ENCODE data around the gene INVS.

Gene INVS

GRCh38 chr9:100277166-100277979 lies 178.3 kb downstream of the INVS start:
- DNase-seq (ENCODE audit: low read depth in 2 of 2) = no peak

DNA sequence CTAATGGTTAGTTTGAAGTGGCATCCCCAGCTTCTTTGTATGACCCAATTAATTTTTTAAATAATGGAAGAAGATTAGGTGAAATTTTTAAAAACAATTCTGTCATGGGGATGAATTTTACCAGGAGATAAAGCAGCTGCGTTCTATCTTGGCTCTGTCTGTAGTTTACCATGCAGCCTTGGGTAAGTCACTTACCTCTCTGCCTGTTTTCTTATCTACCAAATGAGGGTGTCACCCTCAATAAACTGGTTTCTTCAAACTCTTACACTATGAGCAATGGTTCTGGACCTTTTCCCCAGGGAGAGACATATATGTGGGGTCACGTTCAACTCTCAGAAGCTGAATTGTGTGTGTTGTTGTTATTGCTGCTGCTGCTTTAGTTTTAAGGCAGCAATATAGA lies 182.0 kb downstream of the INVS start:
- no peak for DNase-seq (ENCODE audit: low read depth in 2 of 2)

- no peak for DNase-seq (ENCODE audit: low read depth in 2 of 2)
Observed at GRCh38 chr9:100281676-100282387, 182.8 kb downstream of the INVS start.

DNA sequence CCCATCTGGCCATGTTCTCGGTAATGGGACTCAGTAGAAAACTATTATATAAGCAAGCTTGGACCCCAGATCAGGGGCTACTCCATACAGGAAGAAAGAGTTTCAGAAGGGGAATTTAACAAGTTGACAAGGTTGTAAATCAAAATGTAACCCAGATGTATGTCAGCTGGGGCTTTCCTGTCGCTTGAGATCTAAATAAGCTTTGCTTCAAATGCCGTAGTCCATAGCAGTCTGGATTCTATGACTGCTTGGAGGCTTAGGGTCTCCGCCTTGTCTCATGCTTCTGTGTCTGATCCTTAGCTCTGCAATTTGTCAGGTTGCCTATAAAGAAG lies 183.3 kb downstream of the INVS start:
- no peak for DNase-seq (ENCODE audit: low read depth in 2 of 2)

DNA sequence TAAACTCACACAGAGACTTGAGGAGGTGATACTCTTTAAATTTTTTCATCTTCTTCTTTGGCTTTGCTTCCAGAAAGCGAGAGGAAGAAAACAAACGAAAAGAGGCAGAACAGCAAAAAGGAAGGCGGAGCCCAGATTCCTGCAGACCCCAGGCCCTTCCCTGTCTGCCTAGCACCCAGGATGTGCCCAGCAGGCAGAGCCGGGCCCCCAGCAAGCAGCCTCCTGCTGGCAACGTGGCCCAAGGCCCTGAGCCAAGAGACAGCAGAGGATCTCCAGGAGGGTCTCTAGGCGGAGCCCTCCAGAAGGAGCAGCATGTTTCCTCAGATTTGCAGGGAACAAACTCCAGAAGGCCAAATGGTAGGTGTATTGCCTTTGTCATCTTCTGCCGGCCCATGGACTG lies 185.2 kb downstream of the INVS start:
- DNase-seq (ENCODE audit: low read depth in 2 of 2) = no peak

DNA sequence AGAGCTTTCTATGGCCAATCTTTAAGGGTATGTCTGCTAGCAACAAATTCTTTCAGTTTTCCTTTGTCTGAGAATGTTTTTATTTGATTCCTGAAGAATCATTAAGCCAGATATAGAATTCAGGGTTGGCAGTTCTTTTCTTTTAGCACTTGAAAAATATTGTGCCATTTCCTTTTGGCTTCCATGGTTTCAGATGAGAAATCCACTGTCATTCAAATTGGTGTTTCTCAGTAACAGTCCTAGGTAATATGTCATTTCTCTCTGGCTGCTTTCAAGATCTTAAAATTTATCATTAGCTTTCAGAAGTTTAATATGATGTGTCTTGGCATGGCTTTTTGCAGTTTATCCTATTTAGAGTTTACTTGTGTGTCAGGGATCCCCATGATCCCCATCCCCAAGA lies 186.0 kb downstream of the INVS start:
- no peak for DNase-seq (ENCODE audit: low read depth in 2 of 2)

DNA sequence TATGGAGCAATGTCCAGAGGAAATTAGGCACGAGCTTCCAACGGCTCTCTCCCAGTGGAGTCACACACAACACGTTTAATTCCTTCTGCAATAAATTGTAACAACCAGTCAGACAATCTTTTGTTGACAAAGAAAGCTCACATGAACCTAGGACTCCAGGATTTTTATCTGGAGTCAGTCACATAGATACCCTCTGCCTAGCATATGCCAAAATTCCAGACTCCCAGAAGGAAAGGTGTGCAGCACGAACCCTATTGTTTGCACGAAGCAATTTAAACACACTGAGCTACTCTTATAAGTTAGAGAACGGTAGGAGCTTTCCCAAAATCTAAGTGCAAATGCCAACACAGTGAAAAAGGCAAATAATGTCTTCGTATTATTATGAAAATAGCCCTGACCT lies 186.6 kb downstream of the INVS start:
- no peak for DNase-seq (ENCODE audit: low read depth in 2 of 2)

GRCh38 chr9:100286257-100286656 lies 187.2 kb downstream of the INVS start:
- no peak for DNase-seq (ENCODE audit: low read depth in 2 of 2)

- no peak for DNase-seq (ENCODE audit: low read depth in 2 of 2)
Observed at GRCh38 chr9:100287186-100287585, 188.1 kb downstream of the INVS start.

DNA sequence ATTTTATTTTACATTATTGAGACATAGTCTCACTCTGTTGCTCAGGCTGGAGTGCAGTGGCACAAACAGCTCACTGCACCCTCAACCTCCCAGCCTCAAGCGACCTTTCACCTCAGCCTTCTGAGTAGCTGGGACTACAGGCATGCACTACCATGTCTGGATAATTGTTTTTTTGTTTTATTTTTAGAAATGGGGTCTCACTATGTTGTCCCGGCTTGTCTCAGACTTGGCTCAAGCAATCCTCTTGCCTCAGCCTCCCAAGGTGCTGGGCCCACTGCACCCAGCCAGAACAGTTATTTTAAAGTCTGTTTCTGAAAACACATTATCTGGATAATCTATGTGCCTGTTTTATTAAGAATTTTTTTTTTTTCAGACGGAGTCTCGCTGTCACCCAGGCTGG lies 191.7 kb downstream of the INVS start:
- no peak for DNase-seq (ENCODE audit: low read depth in 2 of 2)

- DNase-seq (ENCODE audit: low read depth in 2 of 2) = no peak
Observed at GRCh38 chr9:100292414-100292813, 193.4 kb downstream of the INVS start.

DNA sequence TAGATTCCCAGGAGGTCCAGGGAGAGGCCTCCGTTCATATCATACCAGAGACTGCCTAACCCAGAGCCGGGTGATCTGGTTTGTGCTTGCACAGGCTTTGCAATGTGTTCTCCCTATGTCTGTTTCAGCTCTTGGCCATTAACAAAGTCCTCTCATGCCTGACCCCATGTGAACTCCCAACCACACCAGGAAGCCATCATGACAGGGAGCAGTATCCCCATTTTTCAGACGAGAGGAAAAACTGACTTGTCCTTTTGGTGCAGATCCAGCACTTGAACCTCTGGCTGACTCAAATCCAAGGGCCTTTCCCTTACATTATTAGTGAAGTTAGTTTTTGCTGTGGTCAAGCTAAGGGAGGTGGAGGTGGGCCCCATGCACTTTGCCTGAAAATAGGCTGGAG lies 195.3 kb downstream of the INVS start:
- no peak for DNase-seq (ENCODE audit: low read depth in 2 of 2)

GRCh38 chr9:100294806-100295205 lies 195.8 kb downstream of the INVS start:
- DNase-seq (ENCODE audit: low read depth in 2 of 2) = no peak

DNA sequence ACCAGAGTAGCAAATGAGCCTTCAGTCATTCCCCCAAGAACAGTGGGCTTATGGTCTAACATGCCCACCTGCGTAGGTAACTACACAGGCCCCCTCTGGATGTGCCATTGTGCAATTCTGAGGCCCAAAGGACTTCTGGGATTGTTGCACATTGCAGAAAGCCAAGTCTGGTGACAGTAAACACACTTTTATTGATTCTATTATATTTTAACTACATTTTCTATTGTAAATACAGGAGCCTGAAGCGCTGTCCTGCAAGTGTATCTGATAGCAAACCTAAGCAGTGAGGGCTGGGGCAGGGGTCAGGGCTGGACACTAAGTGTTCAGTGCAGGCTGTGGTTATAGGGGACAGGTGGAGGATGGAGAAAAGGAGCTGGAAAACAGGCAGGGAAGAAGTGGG lies 196.2 kb downstream of the INVS start:
- DNase-seq (ENCODE audit: low read depth in 2 of 2) = no peak

DNA sequence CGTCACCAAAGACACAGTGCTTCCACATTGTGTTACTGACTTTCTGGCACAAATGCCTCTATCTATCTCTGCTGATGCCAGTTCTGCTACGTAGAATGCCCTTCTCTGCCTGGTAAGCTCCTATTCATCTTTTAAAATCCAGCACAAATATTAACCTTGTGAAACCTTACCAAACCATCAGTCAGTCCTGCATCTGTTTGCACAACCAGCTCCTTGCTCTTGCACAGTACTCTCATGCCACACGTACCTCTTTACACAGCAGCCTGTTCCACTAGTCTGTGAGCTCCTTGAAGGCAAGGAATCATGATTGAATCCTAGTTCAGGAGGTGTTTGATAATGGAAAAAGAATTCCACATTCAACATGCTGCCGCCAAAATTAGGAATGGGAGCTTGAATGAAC lies 197.4 kb downstream of the INVS start:
- no peak for DNase-seq (ENCODE audit: low read depth in 2 of 2)

DNA sequence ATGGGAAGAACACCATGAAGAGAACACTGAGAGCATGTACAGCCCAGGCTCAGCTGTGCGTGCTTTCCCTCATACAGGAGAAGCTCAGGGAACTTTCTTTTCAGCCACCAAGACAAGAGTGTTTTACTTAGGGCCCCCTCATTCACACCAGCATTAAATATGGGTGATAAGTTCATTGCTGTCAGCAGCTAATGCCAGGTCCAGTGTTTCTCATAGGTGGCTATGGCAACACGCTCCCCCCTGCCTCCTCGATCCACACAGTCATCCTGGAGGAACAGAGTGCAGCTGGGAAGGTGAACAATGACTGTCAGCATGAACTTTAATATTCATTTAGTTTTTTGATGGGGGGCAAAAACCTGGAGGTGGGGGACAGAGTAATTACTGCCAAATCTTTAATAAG lies 199.3 kb downstream of the INVS start:
- DNase-seq (ENCODE audit: low read depth in 2 of 2) = no peak

DNA sequence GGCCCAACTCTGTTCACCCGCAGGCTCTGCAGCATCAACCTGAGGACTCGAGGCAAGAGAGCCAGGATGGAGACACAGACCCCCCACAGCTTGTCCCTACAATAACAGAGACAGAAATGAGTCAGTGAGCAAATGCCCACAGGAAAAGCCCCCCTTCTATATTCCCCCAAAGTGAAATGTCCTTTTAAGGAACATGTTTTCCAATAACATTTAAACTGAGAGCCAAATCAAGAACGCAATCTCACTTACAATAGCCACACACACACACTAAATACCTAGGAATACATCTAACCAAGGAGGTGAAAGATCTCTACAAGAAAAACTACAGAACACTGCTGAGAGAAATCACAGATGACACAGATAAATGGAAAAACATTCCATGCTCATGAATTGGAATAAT lies 204.7 kb downstream of the INVS start:
- DNase-seq (ENCODE audit: low read depth in 2 of 2) = no peak

- no peak for DNase-seq (ENCODE audit: low read depth in 2 of 2)
Observed at GRCh38 chr9:100306283-100306682, 207.2 kb downstream of the INVS start.

- no peak for DNase-seq (ENCODE audit: low read depth in 2 of 2)
Observed at GRCh38 chr9:100307080-100307479, 208.0 kb downstream of the INVS start.

- no peak for DNase-seq (ENCODE audit: low read depth in 2 of 2)
Observed at GRCh38 chr9:100308965-100309564, 210.0 kb downstream of the INVS start.

DNA sequence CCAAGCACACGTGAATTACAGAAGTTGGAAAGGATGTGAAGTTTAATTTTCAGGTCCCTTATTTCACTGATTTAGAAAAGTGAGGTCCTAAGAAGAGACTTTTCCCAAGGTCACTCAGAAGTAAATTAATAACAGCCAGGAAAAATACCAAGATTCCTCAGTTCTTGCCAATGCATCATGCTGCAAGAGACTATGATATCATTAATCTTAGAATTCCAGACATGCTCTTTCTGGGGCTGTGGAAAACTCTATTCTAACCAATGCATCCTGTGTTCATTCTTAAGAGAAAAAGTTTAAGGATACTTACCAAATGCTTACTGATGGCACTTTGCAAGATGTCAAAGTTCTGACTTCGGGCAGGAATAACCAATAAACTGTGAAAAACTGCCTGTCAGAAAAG lies 210.9 kb downstream of the INVS start:
- no peak for DNase-seq (ENCODE audit: low read depth in 2 of 2)

DNA sequence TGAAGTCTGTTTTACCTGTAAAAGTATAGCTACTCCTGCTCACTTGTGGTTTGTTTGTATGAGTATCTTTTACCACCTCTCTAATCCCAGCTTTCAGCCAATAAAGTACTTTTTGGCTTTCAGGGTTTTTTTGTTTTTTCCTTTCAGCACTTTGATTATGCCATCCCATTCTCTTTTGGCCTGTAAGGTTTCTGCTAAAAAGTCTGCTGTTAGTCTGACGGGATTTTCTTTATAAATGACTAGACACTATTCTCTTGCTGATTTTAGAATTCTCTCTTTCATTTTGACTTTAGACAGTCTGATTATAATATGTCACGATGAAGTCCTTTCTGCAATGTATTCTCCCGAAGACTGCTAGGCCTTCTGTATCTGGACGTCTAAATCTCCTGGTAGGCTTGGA lies 216.5 kb downstream of the INVS start:
- DNase-seq (ENCODE audit: low read depth in 2 of 2) = no peak

GRCh38 chr9:100317706-100318105 lies 218.7 kb downstream of the INVS start:
- DNase-seq (ENCODE audit: low read depth in 2 of 2) = no peak
